Stimulated activated CD4-positive, alpha-beta T cell treated with anti-CD3 and anti-CD28 coated beads, Interleukin-1b, Interleukin-23, amount 100 ng/mL, for 4 hours (primary cell): ENCODE results near the gene RPGR.
A peak's percentile ranks its signal among the peaks of the same experiment; 100 is the strongest.

Source experiments
- DNase-seq, 2 donors: peaks; one replicate each; pipeline ENCODE4 v3.0.0-alpha.2; 2020; ENCODE audit warnings: low read depth in 2 of 2

Gene RPGR, protein sequence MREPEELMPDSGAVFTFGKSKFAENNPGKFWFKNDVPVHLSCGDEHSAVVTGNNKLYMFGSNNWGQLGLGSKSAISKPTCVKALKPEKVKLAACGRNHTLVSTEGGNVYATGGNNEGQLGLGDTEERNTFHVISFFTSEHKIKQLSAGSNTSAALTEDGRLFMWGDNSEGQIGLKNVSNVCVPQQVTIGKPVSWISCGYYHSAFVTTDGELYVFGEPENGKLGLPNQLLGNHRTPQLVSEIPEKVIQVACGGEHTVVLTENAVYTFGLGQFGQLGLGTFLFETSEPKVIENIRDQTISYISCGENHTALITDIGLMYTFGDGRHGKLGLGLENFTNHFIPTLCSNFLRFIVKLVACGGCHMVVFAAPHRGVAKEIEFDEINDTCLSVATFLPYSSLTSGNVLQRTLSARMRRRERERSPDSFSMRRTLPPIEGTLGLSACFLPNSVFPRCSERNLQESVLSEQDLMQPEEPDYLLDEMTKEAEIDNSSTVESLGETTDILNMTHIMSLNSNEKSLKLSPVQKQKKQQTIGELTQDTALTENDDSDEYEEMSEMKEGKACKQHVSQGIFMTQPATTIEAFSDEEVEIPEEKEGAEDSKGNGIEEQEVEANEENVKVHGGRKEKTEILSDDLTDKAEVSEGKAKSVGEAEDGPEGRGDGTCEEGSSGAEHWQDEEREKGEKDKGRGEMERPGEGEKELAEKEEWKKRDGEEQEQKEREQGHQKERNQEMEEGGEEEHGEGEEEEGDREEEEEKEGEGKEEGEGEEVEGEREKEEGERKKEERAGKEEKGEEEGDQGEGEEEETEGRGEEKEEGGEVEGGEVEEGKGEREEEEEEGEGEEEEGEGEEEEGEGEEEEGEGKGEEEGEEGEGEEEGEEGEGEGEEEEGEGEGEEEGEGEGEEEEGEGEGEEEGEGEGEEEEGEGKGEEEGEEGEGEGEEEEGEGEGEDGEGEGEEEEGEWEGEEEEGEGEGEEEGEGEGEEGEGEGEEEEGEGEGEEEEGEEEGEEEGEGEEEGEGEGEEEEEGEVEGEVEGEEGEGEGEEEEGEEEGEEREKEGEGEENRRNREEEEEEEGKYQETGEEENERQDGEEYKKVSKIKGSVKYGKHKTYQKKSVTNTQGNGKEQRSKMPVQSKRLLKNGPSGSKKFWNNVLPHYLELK

DNA sequence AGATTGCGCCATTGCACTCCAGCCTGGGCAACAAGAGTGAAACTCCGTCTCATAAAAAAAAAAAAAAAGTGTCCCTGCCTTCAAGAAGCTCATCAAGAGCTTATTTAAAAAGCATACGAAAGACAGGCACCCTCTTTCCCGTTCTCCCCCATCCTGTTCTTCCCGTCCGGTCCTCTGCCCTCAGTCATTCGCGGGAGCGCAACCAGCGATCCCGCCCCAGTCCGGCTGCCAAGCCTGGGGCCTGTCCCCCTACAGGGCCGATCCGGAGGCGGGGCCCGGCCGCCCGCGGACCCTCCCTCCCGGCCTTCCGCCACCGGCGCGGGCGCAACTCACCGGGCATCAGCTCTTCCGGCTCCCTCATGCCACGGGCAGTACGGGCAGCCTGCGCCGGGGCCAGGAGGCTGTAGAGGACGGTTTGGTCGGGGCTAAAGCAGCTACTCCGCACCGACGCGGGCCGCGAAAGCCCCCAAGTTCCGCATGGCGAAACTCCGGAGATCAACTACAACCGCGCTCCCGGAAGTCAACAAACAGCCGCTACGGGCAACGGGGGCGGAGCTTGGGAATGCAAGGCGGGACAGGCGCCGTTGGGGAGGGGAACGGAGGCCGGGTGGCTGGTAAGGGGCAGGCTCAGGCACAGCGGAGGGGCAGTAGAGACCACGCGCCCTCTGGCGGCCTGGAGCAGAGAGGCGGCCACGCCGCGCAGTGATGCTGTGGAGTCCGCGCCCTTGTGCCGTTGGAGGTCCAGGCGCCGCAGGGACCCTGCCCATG lies at the start of gene RPGR:
RPGR (minus strand) TSS at position 503 of the 768 bp plus-strand sequence; CDS start at position 361, 142 bp downstream.
- peak; percentile 76 to 84 for DNase-seq

DNA sequence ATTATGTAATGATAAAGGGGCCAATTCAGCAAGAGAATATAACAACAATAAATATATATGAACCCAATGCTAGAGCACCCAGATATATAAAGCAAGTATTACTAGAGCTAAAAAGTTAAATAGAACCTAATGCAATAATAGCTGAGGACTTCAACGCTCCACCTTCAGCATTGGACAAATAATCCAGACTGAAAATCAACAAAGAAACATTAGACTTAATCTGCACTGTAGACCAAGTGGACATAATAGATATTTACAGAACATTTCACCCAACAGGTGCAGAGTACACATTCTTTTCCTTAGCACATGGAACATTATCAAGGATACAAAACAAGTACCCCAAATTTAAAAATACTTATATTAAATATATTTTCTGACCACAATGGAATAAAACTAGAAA lies 49.4 kb upstream of the RPGR start:
- no peak for DNase-seq

DNA sequence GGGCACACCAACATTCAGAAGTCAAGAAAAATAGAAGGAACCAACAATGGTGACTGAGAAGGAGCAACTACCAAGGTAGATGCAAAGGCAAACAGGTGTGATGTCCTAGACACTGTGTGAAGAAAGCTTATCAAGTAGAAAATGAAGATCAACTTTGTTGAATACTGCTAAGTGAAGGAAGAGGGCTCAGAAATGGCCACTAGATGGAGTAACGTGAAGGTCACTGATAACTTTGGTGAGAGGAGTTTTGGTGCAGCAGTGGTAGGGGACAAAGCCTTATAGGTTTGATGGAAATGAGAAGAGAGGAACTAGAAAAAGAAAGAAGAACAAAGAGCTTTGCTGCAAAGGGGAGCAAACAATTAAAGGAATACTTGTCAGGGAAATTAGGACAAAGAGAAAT lies 48.6 kb upstream of the RPGR start:
- DNase-seq = no peak

DNA sequence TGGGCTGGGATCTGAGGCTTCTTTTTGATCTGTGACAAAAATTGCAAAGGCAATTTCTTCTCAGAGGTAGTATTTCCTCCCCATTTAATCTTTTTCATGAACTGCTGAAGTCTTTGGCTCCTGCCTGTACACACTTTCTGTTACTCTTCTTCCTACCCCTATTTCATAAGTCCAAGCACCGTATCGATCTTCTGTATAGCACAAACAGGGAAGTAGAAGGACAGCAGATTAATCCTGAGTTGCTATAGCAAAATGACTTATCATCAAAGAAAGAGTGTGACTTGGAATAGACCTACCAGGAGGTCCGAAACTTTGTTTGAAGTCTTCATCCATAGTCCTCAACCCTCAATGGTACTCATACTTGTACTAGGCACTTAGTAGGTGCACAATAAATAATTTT lies 47.1 kb upstream of the RPGR start:
- DNase-seq = no peak

DNA sequence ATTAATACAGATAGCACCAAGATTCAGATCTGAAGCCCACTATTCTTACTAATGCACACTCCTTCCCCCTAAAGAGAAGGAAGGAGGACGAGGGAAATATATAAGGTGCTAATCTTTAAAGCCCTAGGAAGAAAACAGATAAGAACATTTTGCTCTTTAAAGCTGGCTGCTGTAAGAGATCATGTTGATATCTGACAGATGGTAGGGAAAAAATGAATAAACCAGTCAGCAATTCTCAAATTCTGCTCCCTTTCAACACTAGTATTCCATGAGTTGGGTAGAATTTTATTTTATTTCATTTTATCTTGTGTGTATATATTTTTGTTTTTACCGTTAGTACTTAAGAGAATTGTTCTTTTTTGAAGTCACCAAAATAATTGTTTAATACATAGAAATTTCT lies 44.3 kb upstream of the RPGR start:
- DNase-seq = no peak

DNA sequence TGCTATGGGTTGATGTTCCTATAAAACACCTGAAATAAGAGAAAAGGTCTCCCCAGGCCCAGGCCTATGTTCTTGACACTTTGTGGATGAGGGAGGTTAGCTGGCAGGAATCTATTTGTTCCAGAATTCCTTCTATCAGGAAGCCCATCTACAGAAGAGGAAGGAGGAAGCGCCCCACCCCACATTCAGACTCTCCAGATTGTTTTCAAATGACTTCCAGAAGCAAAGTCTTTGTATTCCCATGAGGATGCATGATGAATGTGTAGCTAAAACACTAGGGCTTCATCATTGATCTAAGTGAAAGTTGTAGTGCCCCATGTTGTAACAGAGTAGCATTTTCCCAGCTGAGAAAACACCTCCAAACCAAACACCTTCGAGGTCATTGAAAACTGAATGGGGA lies 41.5 kb upstream of the RPGR start:
- DNase-seq = no peak

DNA sequence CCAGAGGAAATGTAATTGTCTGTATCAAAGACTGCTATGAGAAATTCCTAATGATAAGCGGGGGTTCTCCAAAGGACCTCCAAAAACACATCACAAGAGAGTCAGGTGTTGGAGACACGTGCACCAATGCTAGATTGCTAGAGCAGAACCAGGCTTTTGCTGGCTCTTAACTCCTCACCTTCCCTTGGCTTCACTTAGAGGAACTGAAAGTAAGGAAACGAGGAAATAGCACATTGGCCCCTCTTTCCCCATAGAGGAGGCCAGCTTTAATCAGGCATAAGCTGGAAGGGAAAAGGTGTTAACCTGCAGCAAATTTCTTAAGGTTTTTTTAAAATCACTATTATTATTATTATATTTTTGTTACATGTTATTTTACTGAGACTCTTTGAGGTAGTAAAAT lies 38.6 kb upstream of the RPGR start:
- DNase-seq = no peak

DNA sequence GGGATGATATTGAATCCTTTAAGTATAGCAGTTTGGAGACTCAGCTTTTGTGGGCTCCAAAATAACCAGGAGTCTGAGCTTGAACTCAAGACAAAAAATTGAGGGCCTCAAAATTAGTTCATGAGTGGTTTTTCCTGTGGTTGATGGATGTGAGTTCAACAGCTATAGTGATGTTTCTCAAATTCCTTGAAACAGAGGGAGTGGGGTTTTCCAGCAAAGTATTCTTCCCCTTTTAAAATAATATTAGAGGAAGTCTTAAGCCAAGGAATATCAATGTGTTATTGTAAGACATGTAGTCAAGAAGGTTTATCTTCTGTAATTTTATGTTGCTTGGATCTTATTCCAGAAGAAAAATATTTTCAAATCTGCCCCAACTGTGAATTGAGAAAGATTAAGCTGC lies 35.7 kb upstream of the RPGR start:
- no peak for DNase-seq

DNA sequence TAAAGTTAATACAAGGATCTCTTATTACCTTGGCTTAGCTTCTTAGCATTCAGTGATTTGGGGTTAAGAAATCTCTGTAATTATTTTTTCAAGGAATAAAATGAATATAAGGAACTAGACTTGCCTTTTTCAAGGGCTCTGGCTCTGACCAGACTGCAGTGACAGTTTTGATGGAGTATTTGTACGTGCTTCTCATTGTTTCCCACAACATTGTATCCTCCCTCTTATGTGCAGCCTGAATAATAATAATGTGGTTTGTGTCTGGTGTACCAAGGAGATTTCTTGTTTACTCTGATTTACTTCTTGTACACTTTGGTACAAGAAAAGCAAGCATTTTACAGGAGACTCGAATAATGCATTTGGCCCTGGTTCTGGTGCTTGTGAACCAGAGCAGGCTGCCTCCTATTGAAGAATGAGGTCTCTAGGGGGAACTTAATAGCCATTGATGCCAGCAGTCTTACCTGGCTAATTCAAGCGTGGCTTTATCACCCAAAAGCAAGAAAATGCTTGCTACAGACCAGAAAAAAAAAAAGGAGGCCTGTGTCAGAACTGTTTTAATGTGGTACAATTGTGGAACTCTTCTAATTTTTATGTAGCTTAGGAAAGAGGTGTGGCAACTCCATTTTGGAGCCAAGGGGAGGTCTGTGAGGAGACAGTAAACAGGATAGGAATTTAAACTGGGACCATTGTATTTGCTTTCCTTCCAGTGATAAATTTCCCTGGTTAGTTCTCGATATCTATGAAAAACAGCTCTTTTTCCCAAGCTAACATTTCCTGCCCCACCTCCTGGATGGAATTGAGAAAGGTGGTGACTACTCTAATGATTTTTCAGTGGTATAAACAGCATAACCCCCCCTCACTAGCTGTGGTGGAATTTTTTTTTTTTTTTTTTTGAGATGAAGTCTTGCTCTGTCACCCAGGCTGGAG lies 30.7 kb upstream of the RPGR start:
- no peak for DNase-seq

DNA sequence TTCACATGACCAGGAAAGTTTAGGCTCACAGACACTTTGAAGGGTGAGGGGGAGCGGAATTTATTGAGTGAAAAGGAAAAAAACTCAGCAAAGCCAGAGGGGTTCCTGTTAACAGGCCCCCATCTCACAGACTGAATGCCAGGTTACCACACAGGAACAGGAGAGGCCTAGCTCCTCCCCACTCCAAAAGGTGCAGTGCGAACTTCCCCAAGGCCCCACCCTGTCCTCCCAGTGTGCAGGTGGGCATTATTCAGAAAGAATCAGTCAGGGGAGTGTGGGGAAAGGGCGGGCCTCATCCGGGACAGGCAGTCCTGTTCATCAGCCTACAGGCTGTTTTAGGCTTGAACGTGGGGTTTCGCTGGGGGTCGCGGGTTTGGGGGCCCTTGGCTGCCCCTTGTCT lies 29.1 kb upstream of the RPGR start:
- no peak for DNase-seq

DNA sequence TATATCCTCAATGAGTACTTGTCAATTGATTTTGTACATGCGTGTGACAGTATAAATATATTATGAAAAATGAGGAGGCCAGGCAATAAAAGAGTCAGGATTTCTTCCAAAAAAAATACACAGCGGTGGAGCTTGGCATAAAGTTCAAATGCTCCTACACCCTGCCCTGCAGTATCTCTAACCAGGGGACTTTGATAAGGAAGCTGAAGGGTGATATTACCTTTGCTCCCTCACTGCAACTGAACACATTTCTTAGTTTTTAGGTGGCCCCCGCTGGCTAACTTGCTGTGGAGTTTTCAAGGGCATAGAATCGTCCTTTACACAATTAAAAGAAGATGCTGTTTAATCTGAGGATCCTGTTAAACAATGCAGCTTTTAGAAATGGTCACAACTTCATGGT lies 25.1 kb upstream of the RPGR start, which contains the start of gene OTC:
OTC (plus strand) TSS at position 243 of the 400 bp plus-strand sequence; CDS start at position 336, 93 bp downstream.
- no peak for DNase-seq

DNA sequence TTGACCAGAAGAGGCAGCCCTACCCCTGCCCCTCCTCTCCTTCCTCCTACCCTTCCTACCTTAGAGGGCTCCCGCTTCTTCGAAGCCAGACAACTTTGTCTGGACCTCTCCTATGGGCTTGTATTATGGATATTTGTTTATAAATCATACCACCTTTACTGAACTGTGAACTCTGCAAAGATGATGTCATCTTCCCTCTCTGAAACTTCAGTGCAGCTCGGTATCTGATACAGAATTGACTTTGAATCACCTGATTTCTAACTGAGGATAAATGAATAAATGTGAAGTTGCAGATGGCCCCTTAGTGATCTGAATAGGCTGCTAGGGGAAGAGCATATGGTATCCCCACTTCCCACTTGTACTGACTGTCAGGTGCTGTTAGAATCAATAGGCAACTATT lies 24.0 kb upstream of the RPGR start:
- DNase-seq = no peak

DNA sequence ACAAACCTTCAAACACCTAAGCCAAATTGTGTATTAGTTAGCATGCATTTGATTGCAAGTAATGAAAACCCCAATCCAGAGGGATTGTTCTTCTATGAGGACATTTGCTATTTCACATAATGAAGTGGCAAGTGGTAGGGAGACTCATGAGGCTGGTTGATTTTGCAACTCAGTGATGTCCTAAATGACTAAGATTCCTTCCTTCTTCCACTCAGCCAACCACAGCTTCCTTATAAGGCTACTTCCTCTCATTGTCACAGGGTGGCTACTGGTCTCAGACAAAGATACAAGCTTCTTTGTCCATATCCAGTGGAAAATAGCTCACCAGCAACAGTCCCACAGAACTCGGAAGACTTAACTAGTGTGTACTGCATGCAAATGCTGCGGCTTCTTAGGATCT lies 19.8 kb upstream of the RPGR start:
- DNase-seq = no peak

DNA sequence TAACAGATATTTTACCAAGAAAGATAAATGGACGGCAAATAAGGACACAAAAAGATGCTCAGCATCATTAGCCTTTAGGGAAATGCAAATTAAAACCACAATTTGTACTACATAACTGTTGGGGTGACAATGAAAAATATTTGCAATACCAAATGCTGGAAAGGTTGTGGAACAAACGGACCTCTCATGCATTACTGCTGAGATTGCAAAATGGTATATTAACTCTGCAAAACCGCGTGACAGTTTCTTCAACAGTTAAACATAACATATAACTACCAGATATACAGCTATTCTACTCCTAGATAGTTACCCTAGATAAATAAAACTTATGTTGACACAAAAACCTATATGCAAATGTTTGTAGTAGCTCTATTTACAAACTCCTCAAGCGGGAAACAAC lies 18.8 kb upstream of the RPGR start:
- DNase-seq = no peak

DNA sequence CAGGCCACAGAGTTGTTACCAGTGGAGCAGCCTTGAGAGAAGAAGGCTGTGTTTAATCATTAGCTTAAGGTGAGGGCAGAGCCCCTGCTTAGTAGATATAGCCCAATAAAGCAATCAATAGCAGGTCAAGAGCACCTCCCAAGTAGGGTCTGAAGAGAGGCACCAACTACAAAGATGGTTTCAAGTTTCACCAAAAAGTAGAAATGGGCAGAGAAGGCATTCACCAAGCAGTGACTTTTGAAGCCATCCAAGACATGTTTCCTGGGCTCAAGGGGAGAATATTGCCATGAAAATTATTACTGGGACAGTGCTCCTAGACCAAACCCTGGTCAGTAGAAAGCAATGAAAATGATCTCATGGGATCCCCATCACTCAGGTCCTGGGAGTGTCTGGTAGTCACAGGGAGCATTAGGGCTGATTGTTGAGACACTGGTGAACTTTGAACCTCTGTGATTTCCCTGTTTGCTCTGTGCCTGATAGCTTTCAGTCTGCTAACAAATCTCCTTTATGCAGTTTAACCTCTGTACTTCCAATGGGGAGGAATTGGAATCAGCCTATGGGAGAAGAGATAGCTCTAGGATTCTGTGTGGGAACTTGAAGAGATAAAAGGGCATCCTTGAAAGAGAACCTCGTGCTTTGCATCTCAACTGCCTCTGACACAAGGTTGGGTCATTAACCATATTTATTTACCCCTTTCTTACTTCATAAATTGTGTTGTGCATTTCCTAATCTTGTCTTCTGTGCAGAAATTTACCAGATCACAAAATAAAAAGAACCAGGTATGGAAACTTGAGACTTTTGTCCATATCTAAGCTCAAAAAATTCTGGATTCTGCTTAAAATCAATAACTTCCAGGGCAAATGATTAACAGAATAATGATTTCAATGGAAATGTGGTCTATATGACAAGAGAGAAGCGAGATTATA lies 15.8 kb upstream of the RPGR start:
- no peak for DNase-seq

DNA sequence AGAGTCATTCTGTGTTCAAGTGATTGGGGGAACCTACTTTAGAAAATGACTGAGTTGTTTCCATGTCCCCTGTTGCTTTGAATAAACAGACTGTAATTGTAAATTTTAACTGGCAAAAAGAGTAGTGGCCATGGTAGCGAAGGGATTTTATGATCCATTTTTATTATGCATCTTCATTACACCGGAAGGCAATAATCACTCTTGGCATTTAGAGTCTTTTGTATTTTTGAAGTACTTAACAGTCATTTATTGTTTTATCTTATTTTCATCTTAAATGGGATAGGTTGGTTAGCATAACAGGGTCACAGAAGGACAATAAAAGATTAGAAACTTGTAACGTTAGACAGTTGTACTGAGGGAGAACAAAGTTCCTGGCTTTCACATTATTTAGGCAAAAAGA lies 14.1 kb upstream of the RPGR start:
- DNase-seq = no peak

DNA sequence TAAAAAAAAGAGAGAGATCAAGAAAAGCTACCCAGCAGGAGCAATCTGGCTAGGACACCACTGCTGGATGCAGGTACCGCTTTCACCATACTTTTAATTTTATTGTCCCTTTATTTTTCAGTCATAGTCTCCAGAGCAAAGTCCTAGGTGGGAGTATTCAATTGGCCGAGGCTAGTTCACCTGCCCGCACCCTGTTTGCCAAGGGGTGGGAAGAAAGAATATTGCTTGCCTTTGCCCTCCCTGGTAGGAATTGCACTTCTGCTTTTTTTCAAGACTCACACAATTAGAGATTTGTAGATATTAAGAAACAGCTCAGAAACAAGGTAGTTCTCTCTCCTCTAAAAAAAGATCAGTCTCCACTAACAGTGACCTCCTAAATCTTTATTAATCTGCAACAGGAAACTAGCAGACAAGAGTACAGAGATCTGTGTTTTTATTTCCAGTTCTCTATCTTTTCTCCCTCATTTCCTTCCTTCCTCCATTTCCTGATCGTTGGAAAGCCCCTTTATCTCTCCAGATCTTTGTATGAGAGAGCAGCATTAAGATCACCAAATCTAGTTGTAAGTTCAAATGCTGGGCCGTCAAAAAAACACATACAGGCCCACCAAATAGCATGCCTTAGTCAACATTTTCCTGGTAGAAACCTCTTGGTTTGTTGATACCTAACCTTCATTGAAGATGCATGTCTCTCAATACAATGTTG lies 9.4 kb upstream of the RPGR start:
- no peak for DNase-seq

DNA sequence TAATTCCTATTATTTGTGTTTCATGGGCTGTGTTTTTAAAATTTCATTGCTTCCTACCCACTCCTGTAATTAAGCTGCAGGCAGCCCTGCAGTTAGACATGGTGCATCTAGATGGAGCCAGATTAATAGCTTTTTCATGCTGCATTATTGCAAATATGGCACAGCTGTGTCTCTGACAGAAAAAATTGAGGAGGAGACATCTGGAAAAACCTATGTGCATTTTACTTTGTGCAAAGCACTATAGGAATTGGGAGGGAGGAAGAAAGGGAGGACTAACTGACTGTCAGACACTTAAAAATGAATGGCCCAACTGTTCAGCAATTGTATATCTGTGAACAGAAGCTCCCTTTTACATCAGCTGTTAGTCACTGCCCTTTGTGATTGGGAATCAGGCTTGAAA lies 8.1 kb upstream of the RPGR start:
- no peak for DNase-seq

DNA sequence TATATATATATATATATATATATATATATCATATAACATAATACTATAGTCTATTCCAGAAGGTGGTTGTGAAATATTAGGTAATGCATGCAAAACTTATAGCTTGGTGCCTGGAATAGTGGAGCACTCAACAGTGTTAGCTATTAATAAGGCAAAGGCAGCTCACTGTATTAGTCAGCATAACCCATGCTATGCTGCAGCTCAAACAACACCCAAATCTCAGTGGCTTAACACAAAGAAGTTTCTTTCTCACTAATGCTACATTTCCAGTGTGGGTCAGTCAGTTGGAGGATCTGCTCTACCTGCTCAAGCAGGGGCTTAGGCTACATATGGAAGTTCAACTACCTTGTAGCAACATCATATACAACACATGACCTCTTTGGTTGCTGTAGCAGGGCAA lies 5.2 kb upstream of the RPGR start:
- DNase-seq = no peak
